ENCODE results near the gene CDK5R2. TPM values are rescaled to one million over a fixed set of nuclear protein-coding genes. Genes with fewer than 3 reads are reported as not detected.
A peak's percentile ranks its signal among the peaks of the same experiment; 100 is the strongest.

Gene CDK5R2
- total and polyA plus RNA-seq, 2 of the 13 experiments (the other 11 are each of a cell fraction or from before 2014, with no cell fraction given) = not detected

- TF ChIP-seq ZFP91 (CRISPR knock-in tag; IDR thresholded peaks at IDR 0.05; ENCODE audit: borderline replicate concordance) (peak; percentile 68), ZNF33A (CRISPR knock-in tag; IDR thresholded peaks at IDR 0.05; ENCODE audit: borderline replicate concordance) (no peak), ZNF430 (CRISPR knock-in tag; IDR thresholded peaks at IDR 0.05) (0 out of 2 replicates have a peak, but pooled peaks have one; percentile 7), ZNF350 (CRISPR knock-in tag; IDR thresholded peaks at IDR 0.05; ENCODE audit: borderline replicate concordance, low read depth) (no peak), ZSCAN21 (CRISPR knock-in tag; IDR thresholded peaks at IDR 0.05; ENCODE audit: borderline replicate concordance) (0 out of 2 replicates have a peak, but pooled peaks have one; percentile 47), ZBTB14 (CRISPR knock-in tag; IDR thresholded peaks at IDR 0.05) (0 out of 2 replicates have a peak, but pooled peaks have one; percentile 27), ZFP41 (CRISPR knock-in tag; IDR thresholded peaks at IDR 0.05; ENCODE audit: borderline replicate concordance) (peak; percentile 21; the same call in 1 of the 2 replicates), MTA3 (CRISPR knock-in tag; IDR thresholded peaks at IDR 0.05) (no peak), RELA (CRISPR knock-in tag; IDR thresholded peaks at IDR 0.05) (no peak), GTF3A (CRISPR knock-in tag; conservative IDR thresholded peaks at IDR 0.05) (no peak), ZNF768 (CRISPR knock-in tag; IDR thresholded peaks at IDR 0.05) (peak; percentile 47; the same call in 1 of the 2 replicates), ZNF619 (CRISPR knock-in tag; IDR thresholded peaks at IDR 0.05) (peak; percentile 54; the same call in 1 of the 2 replicates), NBN (conservative IDR thresholded peaks at IDR 0.05) (no peak), JDP2 (CRISPR knock-in tag; IDR thresholded peaks at IDR 0.05; ENCODE audit: borderline replicate concordance) (no peak), YEATS2 (CRISPR knock-in tag; IDR thresholded peaks at IDR 0.05; ENCODE audit: borderline replicate concordance) (no peak), ZNF564 (CRISPR knock-in tag; IDR thresholded peaks at IDR 0.05) (peak; percentile 67; the same call in 1 of the 2 replicates), ZNF570 (CRISPR knock-in tag; IDR thresholded peaks at IDR 0.05; ENCODE audit: borderline replicate concordance) (no peak), ZNF83 (CRISPR knock-in tag; IDR thresholded peaks at IDR 0.05; ENCODE audit: borderline replicate concordance) (no peak), CENPX (CRISPR knock-in tag; IDR thresholded peaks at IDR 0.05) (no peak)
- TF ChIP-seq, protein P1, sequence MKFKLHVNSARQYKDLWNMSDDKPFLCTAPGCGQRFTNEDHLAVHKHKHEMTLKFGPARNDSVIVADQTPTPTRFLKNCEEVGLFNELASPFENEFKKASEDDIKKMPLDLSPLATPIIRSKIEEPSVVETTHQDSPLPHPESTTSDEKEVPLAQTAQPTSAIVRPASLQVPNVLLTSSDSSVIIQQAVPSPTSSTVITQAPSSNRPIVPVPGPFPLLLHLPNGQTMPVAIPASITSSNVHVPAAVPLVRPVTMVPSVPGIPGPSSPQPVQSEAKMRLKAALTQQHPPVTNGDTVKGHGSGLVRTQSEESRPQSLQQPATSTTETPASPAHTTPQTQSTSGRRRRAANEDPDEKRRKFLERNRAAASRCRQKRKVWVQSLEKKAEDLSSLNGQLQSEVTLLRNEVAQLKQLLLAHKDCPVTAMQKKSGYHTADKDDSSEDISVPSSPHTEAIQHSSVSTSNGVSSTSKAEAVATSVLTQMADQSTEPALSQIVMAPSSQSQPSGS (CRISPR knock-in tag; IDR thresholded peaks at IDR 0.05) = 0 out of 2 replicates have a peak, but pooled peaks have one; percentile 12
- TF ChIP-seq, protein P2, sequence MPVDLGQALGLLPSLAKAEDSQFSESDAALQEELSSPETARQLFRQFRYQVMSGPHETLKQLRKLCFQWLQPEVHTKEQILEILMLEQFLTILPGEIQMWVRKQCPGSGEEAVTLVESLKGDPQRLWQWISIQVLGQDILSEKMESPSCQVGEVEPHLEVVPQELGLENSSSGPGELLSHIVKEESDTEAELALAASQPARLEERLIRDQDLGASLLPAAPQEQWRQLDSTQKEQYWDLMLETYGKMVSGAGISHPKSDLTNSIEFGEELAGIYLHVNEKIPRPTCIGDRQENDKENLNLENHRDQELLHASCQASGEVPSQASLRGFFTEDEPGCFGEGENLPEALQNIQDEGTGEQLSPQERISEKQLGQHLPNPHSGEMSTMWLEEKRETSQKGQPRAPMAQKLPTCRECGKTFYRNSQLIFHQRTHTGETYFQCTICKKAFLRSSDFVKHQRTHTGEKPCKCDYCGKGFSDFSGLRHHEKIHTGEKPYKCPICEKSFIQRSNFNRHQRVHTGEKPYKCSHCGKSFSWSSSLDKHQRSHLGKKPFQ (CRISPR knock-in tag; IDR thresholded peaks at IDR 0.05; ENCODE audit: insufficient replicate concordance) = peak; percentile 63
- TF ChIP-seq, protein P3, sequence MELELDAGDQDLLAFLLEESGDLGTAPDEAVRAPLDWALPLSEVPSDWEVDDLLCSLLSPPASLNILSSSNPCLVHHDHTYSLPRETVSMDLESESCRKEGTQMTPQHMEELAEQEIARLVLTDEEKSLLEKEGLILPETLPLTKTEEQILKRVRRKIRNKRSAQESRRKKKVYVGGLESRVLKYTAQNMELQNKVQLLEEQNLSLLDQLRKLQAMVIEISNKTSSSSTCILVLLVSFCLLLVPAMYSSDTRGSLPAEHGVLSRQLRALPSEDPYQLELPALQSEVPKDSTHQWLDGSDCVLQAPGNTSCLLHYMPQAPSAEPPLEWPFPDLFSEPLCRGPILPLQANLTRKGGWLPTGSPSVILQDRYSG (CRISPR knock-in tag; IDR thresholded peaks at IDR 0.05) = no peak
Observed at GRCh38 chr2:219002395-219003266, 43.2 kb downstream of the CDK5R2 start (continued).
